ENCODE data around the gene PPP1R17. TPM values are rescaled to one million over a fixed set of nuclear protein-coding genes. Genes with fewer than 3 reads are reported as not detected.

Gene PPP1R17
- polyA plus RNA-seq (2011; rRNA removed) (not detected in 2 replicates), polyA plus RNA-seq (2017; fragmentation: RNase III; extraction: RNeasy Plus Mini Kit Qiagen cat#74134 plus additional on column Dnase treatment) (not detected in 3 replicates), polyA minus RNA-seq (2011; rRNA and poly(A)+ RNA removed) (not detected in 2 replicates)
- polyA plus RNA-seq (2012; cell fraction: cytosol; rRNA removed) = not detected in 2 replicates
- not detected in 2 replicates for polyA plus RNA-seq (2012; cell fraction: nucleus; rRNA removed)

GRCh38 chr7:31687024-31687748, at the start of gene PPP1R17:
PPP1R17 (plus strand) TSS chr7:31687215; CDS start chr7:31692442, 5,227 bp downstream.
- Histone ChIP-seq H3K4me1 (no peaks in the 10 kb centered on the region), H3K9me3 (no peaks in the 10 kb centered on the region), H3K4me3 (no peak within 1 kb of the TSS), H3K4me2 (no peak within 1 kb of the TSS), H3K27ac (no peak within 1 kb of the TSS)
- 58% methylated on average over 14 of the region's 14 CpGs for WGBS (ENCODE audit: missing lambda C conversion rate)
- no peak for TF ChIP-seq REST (IDR thresholded peaks at IDR 0.05)
- TF ChIP-seq USF2 (IDR thresholded peaks at IDR 0.05) = no peak
- TF ChIP-seq POLR2A (IDR thresholded peaks at IDR 0.05; ENCODE audit: low read length) = no peak
- no peak for TF ChIP-seq RCOR1 (IDR thresholded peaks at IDR 0.05; ENCODE audit: low read depth, low read length)
- TF ChIP-seq TFCP2L1 (CRISPR knock-in tag; IDR thresholded peaks at IDR 0.05) = no peak
- TF ChIP-seq HOXB13 (CRISPR knock-in tag; IDR thresholded peaks at IDR 0.05; ENCODE audit: low read depth) = no peak
- TF ChIP-seq POLR2AphosphoS2 (conservative IDR thresholded peaks at IDR 0.05; ENCODE audit: low read length) = no peak
- TF ChIP-seq ZC3H11A (IDR thresholded peaks at IDR 0.05) = no peak
- no peak for TF ChIP-seq MAFK (IDR thresholded peaks at IDR 0.05; ENCODE audit: partially characterized antibody)
- no peak for TF ChIP-seq BHLHE40 (IDR thresholded peaks at IDR 0.05; ENCODE audit: low read depth, low read length)
- no peak for TF ChIP-seq KDM1A (IDR thresholded peaks at IDR 0.05; ENCODE audit: low read depth)
- TF ChIP-seq RARB (CRISPR knock-in tag; IDR thresholded peaks at IDR 0.05) = no peak
- TF ChIP-seq JUNB (IDR thresholded peaks at IDR 0.05) = no peak
- no peak for TF ChIP-seq HOXA7 (CRISPR knock-in tag; IDR thresholded peaks at IDR 0.05)
- DNase-seq (ENCODE audit: low read depth in 1 of 2, low spot score in 1 of 2) = no peak
- ATAC-seq = no peak
- CTCF ChIA-PET = interaction anchor here (1.0 kb wide), 1 partner anchor 12 kb away, joined by 4 read pairs; no protein-coding TSS in a partner anchor
- POLR2A ChIA-PET = no interaction called here
- no peak for FAIRE-seq

GRCh38 chr7:31640381-31640780, 46.6 kb upstream of the PPP1R17 start:
- peaks cover 10% of the 10 kb centered on the region; the same call in 2 of the 3 replicates for H3K9me3 ChIP-seq
- ATAC-seq = no peak
- WGBS (ENCODE audit: missing lambda C conversion rate) = 8% methylated on average over 3 of the region's 3 CpGs
- no peak for DNase-seq (ENCODE audit: low read depth in 1 of 2, low spot score in 1 of 2)
- FAIRE-seq = no peak
- no peak overlapping the region for H3K27ac ChIP-seq
- H3K4me1 ChIP-seq = no peaks in the 10 kb centered on the region
- ChIA-PET CTCF (interaction anchor here (0.6 to 2.4 kb wide), 6 partner anchors 197 to 1566 kb away, joined by 3 to 10 read pairs (median 6); no protein-coding TSS in a partner anchor), POLR2A (no interaction called here)
- no peak for TF ChIP-seq ESRRA (IDR thresholded peaks at IDR 0.05; ENCODE audit: borderline replicate concordance, low read length)
- TF ChIP-seq ZC3H11A (IDR thresholded peaks at IDR 0.05) = no peak
- no peak for TF ChIP-seq MAZ (IDR thresholded peaks at IDR 0.05; ENCODE audit: borderline replicate concordance, low read depth, low read length)
- no peak for TF ChIP-seq HES2 (IDR thresholded peaks at IDR 0.05)
- no peak for TF ChIP-seq RFX5 (IDR thresholded peaks at IDR 0.05)
- TF ChIP-seq HMGXB4 (CRISPR knock-in tag; IDR thresholded peaks at IDR 0.05; ENCODE audit: borderline replicate concordance) = no peak
- no peak for TF ChIP-seq NR3C1 (IDR thresholded peaks at IDR 0.05)
- no peak for TF ChIP-seq EP300 (IDR thresholded peaks at IDR 0.05)
- no peak for TF ChIP-seq HOXB5 (CRISPR knock-in tag; IDR thresholded peaks at IDR 0.05)
- no peak for TF ChIP-seq HEYL (CRISPR knock-in tag; IDR thresholded peaks at IDR 0.05)
- no peak for TF ChIP-seq HOXA7 (CRISPR knock-in tag; IDR thresholded peaks at IDR 0.05)
- no peak for TF ChIP-seq NPAS2 (CRISPR knock-in tag; IDR thresholded peaks at IDR 0.05; ENCODE audit: borderline replicate concordance)
- TF ChIP-seq FOSL2 (IDR thresholded peaks at IDR 0.05) = no peak
- no peak for TF ChIP-seq FOSL2 (CRISPR knock-in tag; IDR thresholded peaks at IDR 0.05)
- no peak for TF ChIP-seq EHMT2 (IDR thresholded peaks at IDR 0.05; ENCODE audit: low read depth)
- TF ChIP-seq FOSB (CRISPR knock-in tag; IDR thresholded peaks at IDR 0.05) = no peak
- no peak for TF ChIP-seq FOXS1 (CRISPR knock-in tag; IDR thresholded peaks at IDR 0.05)
- no peak overlapping the region for H3K4me3 ChIP-seq
- H3K4me2 ChIP-seq = no peak overlapping the region
